GM21576 (cell line): Measurements from ENCODE around the gene SEMA3B.
A peak's percentile ranks its signal among the peaks of the same experiment; 100 is the strongest.
"Not testable (repeated sequence)": the region's sequence is repeated elsewhere in the genome, so short reads cannot be mapped to it uniquely, and the experiment has no call there.

Experiments used
- ATAC-seq: cut with Tn5 transposase; IDR thresholded peaks from one replicate; pipeline ENCODE4 v1.9.1; 2021; ENCODE audit warnings: mild to moderate bottlenecking, moderate library complexity; ENCODE audit not compliant: unreplicated experiment

The SEMA3B gene

GRCh38 chr3:50271314-50271936, 2.5 kb downstream of the SEMA3B start:
- ATAC-seq = no peak

GRCh38 chr3:50272538-50272910, 3.6 kb downstream of the SEMA3B start:
- not testable (repeated sequence) for ATAC-seq

GRCh38 chr3:50272911-50273688, 4.2 kb downstream of the SEMA3B start:
- ATAC-seq = peak; percentile 81

- ATAC-seq = no peak
Measured at GRCh38 chr3:50273689-50274065, 4.7 kb downstream of the SEMA3B start.

- ATAC-seq = no peak
Measured at GRCh38 chr3:50274371-50275104, 5.6 kb downstream of the SEMA3B start.

- ATAC-seq = no peak
Measured at GRCh38 chr3:50275141-50275995, 6.4 kb downstream of the SEMA3B start.

- ATAC-seq = no peak
Measured at GRCh38 chr3:50275996-50276761, 7.2 kb downstream of the SEMA3B start.

GRCh38 chr3:50276762-50277101, 7.8 kb downstream of the SEMA3B start:
- ATAC-seq = no peak

- no peak for ATAC-seq
Measured at GRCh38 chr3:50278123-50278879, 9.4 kb downstream of the SEMA3B start.

- no peak for ATAC-seq
Measured at GRCh38 chr3:50278880-50279224, 9.9 kb downstream of the SEMA3B start, which contains the start of gene LSMEM2. TSS of gene LSMEM2 (plus strand) at chr3:50279087. CDS start at chr3:50279114, 27 bp downstream.

- no peak for ATAC-seq
Measured at GRCh38 chr3:50279255-50280016, 10.5 kb downstream of the SEMA3B start.

- ATAC-seq = not testable (repeated sequence)
Measured at GRCh38 chr3:50284121-50284520, 15.2 kb downstream of the SEMA3B start.

GRCh38 chr3:50286322-50287227, 17.6 kb downstream of the SEMA3B start:
- ATAC-seq = no peak

- no peak for ATAC-seq
Measured at GRCh38 chr3:50287262-50287661, 18.3 kb downstream of the SEMA3B start.

- ATAC-seq = no peak
Measured at GRCh38 chr3:50288387-50289007, 19.6 kb downstream of the SEMA3B start.

GRCh38 chr3:50289130-50289529, 20.2 kb downstream of the SEMA3B start:
- no peak for ATAC-seq

GRCh38 chr3:50290161-50290641, 21.3 kb downstream of the SEMA3B start:
- no peak for ATAC-seq
